HG02840 (cell line): ENCODE results near the gene CLIP4.

ENCODE experiments used
- ATAC-seq: cut with Tn5 transposase; IDR thresholded peaks from one replicate; pipeline ENCODE4 v1.9.1; 2021; ENCODE audit warnings: mild to moderate bottlenecking, moderate library complexity, moderate number of reproducible peaks; ENCODE audit not compliant: unreplicated experiment, low FRiP score

CLIP4 gene

DNA sequence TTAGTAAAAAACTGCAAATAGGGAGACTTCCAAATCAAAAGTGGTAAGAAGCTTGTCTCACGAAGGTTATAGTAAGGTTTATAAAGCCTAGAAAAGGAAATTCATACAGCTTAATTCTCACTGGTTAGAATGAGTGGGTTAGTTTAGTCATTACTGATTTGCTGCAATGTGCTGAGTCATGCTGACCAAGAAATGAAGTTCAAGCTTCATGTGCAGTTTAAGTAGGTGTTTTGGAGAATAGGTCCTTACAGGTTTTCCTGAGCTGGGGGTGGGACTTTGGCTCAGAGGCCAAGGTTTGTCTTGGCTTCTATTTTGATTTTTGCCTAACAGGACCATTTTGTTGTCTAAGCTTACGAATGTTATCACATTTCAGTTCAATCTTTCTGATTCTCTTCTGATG lies 15.1 kb downstream of the CLIP4 start:
- no peak for ATAC-seq

DNA sequence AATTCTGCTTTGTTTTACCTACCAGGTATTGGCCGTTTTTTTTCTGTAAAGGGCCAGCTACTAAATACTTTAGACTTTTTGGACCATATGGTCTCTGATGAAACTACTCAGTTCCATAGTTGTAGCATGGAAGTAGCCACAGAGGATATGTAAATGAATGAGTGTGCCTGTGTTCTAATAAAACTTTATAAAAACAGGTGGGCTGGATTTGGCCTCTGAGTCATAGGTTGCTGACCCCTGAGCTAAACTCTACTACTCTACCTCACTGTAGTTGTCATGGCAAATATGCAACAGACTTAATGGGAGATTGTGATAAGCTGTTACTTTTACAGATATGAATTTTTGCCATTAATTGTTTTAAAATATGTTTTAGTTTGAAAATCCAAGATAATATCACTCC lies 19.7 kb downstream of the CLIP4 start:
- no peak for ATAC-seq

DNA sequence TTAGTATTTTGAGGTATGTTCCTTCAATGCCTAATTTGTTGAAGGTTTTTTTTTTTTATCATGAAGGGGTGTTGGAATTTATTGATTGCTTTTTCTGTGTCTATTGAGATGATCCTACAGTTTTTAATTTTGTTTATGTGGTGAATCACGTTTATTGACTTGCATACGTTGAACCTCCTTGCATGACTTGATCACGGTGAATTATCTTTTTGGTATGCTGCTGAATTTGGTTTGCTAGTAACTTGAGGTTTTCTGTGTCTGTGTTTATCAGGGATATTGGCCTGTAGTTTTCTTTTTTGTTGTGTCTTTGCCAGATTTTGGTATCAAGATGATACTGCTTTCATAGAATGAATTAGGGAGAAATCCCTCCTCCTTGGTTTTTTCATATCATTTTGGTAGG lies 23.9 kb downstream of the CLIP4 start:
- ATAC-seq: no peak

DNA sequence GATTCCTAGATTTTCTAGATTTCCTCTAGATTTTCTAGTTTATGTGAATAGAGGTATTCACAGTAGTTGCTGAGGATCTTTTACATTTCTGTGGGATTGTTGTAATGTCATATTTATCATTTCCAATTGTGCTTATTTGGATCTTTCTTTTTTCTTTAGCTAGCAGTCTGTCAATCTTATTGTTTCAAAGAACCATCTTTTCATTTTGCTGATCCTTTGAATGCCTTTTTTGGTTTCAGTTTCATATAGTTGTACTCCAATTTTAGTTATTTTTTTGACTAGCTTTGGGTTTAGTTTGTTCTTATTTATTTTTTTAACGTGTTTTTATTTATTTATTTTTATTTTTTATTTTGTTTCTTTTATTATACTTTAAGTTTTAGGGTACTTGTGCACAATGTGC lies 24.5 kb downstream of the CLIP4 start:
- no peak for ATAC-seq

DNA sequence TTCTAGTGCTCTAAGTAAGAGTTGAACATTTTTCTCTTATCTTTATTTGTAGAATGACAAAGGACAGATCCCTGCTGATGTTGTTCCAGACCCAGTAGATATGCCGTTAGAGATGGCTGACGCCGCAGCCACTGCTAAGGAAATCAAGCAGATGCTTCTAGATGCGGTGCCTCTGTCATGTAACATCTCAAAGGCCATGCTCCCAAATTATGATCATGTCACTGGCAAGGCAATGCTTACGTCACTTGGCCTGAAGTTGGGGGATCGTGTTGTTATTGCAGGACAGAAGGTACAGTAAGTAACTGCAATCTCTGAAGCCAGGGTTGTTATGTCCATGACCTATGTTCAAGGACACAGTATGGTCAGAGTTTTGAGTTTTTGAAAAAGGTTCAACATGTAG lies 28.4 kb downstream of the CLIP4 start:
- ATAC-seq: no peak

DNA sequence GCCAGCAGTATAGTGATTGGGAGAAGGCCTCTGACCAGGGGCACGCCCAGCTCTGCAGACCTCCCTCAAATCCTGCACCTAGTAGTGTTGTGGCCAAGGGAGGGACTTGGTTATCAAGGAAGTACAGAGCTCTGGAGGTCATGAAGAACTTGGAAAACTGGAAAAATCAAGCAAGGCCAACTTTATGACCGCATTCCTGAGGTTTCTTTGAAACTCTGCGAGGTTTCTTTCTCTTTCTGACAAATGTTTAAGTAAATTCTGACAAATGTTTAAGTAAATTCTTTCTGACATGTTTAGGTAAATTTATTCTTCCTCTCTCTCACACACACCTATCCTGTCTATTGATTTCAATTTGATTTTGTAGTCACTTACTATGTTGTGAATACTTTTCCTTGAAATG lies 31.0 kb downstream of the CLIP4 start:
- ATAC-seq: no peak

DNA sequence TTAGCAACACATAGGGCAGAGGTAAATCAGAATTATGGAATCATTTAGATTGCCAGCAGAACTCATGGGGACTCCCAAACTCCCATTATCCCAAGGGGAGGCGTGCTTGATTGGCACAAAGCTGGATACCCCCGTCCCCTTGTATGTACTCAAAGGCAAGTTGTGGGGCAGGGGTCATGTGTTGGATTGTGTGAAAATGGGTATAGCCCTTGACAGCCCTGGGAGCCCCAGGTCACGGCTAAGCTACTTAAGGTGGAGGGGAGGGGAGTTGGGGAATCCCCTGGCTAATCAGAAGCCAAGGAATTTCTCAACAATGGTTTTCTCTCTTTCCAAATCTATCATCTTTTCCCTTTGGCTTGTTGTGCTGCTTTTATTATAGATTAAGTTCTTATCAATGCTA lies 32.7 kb downstream of the CLIP4 start:
- ATAC-seq: no peak

DNA sequence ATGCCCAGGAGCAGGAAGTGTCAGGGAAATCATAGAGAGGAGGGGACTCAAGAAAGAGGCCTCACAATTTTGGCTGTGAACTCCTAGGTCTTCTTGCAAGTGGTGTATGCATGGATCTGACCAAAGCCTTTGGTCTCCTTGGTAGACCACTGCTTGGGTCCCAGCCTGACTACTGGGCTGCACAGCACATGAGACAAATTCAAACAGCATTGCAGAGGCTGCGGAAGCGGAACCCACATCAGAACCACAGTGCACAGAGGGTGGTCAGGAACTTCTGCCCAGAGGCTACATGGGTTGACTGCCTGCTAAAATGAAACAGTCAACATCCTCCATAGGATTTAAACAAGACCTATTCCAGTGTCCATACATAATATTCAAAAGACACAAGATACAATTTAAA lies 39.4 kb downstream of the CLIP4 start:
- no peak for ATAC-seq

DNA sequence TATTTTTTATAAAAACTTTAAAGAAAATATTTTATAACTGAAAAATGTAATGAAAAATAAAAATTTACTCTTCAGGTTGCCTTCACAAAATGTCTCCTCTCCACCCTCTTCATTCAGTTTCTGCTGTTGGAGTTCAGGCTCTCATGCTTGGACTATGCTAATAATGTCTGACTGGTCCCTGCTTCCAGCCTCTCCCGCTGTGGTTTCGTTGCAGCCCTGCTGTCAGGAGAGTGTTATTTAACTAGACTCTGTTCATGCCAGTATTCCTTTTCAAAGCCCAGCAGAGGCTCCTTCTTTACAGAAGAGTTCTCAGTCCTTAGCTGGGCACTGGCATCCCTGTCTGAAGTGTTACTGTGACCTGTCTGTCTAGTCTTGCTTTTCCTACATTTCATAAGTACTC lies 40.4 kb downstream of the CLIP4 start:
- no peak for ATAC-seq

DNA sequence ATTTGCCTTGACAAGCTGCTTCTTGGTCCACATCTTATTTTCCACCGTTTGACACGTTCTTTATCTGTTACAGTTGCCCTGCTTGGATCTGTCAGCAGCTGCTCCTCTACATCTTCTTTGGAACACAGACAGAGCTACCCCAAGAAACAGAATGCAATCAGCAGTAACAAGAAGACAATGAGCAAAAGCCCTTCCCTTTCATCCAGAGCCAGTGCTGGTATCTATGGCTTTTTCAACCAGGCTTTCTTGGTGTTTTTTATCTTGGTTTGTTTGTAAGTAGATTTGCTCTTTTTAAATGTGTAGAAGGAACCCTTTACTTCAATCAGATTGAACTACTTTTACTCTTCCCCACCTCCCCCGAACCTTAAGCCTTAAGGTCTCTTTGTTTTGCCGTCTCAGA lies 41.9 kb downstream of the CLIP4 start:
- ATAC-seq: no peak

DNA sequence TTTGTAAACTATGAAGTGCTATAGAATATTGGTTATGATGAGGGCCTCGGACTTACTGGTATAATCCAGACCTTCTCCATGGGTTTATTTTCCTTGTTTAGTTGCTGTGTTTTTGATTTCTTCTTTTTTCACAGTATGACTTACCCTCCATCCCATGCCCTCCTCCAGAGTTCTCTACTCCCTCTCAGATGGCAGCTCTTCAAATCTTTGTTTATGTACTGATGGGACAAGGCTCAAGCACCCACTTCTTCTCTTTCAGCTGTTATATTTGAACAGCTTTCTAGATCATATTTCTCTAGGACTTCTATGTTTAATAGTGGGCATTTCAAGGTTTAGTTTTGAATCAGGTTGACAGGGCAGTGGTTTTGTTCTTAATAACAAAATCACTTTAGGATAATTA lies 43.9 kb downstream of the CLIP4 start:
- no peak for ATAC-seq

DNA sequence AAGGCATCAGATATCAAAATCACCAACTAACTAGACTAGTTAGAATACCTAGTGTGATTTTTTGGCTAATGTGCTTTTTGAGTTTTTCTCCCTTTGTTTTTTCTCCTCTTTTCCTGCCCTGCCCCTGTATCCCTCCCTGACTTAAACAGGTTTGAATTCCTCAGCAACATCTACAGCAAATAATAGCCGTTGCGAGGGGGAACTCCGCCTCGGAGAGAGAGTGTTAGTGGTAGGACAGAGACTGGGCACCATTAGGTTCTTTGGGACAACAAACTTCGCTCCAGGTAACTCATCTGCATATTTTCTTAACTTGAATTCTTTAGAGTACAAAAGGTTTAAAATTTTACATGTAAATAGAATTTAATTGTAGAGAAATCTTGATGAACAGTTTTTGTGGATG lies 45.0 kb downstream of the CLIP4 start:
- ATAC-seq: no peak

DNA sequence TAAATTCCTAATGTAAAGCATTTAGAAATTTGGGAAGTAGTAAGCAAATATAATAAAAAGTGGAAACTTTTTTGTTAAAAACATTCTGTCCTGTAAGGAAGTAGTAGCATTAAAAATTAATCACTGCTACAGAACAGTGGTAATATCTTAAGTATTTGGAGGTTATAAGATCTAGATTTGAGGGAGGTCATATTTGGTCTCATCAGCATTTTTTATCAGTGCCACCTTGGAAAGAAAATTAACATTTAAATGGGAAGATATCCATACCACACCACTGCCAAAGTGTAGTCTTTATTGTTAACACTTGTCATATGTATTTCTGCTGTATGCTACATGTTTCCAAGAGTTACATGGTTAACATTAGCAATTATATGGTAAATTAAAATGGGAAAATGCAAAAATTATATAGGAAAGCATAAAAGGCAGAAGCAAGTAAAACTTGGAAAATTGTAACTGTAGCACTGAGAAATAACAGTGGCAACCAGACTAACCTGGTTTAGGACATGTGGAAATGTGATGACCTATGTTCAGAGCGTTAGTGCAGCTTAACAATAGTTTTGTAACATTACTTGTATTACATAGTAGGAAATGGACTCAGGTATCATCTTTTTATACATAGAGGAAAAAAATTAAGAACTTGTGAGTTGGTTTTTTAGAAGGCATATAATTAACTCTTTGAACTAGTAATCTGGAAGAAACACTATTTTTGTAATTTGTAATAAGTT lies 47.2 kb downstream of the CLIP4 start:
- ATAC-seq: no peak

DNA sequence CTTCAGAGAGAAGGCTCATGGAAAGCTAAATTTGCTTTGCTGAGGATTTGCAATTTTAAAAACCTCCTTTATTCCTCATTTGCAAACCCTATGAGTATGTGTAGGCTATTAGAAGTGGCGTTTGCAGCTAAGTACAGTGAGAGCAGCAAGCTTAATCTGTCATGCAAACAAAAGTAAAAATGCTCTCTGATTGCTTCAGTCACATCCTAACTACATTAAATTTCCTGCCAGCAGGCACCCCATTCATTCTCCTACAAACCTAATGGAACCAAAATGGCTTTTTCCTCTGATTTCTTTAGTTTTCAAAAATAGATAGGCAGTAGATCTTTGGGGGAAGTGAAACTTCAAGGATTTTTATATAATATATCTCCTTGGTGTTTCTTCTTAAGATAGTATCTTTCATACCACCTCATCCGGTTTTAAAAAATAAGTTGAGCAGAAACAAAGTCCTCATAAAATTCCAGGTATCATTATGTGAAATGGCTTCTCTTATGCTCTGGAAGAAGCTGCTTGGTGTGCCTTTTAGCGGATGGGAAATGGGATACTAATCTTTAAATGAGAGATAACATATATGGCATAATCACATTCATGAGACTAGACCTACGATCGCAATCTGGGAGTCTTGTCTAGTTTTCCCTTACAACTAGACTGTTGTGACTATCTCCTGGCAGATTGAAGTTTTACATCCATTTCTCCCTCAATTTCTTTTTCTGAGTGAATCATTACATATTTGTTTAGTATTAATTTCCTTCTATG lies 49.1 kb downstream of the CLIP4 start:
- ATAC-seq: no peak

DNA sequence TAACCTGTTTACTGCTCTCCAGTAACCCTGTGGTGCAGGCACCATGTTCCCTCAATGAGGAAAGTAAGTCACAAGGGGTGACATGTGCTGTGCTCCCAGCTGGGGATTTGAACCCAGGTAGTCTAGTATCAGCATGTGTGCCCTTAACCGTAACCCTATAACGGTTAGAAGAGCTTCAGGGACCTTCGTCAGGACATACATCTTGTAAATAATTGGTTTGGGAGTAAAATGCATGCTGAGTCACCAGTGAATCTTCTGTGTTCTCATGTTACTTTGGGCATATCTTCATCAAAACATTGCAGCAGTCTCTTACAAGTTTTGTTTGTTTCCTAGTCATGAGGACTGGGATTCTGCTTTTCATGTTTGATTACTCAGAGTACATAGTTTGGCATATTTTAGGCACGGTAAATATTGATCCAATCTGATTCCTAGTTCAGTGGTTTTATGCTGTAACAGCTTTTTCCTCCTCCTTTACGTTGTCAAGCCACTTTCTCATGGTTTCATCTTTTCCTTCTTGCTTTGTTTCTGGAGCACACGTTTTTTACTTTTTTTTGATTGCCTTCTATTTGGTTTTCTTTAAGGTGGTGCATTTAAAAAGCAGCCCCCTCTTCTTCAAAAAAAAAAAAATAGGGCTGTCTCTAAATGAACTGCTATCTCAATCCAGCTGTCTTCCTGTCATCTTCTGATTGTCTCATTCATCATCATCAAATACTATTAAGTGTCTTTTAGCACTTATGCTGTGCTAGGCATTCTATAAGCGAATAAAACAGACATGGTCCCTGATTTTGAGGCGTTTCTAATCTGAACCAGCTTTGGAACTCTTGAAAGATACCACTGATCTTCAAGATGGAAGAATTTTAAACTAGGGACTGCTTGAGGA lies 50.4 kb downstream of the CLIP4 start:
- no peak for ATAC-seq

DNA sequence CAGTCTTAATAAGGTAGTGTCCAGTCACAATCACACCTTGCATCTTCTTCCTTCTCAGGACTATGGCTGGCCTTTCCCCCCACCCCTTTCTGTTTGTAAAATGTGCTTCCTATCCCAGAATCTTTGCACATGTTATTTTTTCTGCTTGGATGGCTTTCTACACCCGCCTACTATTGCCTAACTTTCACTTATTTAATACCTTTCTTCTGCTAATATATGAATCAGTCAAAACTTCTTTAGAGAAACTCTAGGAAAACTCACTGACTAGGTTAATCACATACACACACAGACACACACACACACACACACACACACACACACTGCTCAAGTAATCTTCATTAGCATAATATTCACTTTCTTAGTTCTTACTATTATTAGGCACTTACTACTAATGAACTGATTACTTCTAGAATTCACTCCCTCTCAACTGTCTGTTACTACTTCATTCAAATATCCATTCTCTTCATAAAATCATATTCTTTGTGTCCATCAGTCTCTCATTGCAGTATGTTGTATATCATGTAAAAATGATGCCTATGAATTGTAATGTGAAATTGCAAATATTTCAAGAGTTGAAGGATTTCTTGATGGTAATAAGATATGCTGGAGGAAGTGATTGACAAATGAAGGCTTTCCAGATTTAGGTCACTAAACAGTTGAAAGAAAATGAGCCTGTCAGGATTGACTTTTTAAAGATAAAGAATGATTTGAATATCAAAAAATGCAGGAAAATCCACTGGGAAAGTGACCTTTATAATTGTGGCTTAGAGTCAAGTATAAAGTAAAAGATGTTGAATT lies 51.2 kb downstream of the CLIP4 start:
- ATAC-seq: no peak

DNA sequence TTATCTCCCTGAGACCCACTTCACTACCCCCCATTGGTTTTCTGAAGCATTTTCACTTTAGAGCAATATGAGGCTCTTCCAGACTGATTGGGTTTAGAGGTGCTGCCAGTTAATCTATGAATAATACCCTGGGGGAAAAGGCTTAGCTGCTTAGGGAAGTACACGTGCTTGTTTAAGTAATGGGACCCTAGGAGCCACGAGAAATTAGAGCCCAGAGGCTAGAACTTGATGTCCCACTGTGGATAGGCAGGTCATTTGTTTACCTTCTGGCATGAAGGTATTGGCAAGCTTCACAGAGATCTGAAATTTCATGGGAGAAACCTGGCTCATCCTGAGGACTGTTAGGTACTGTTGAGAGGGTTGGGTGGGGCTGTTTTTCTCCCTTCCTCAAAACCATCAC lies 59.7 kb downstream of the CLIP4 start:
- ATAC-seq: no peak

DNA sequence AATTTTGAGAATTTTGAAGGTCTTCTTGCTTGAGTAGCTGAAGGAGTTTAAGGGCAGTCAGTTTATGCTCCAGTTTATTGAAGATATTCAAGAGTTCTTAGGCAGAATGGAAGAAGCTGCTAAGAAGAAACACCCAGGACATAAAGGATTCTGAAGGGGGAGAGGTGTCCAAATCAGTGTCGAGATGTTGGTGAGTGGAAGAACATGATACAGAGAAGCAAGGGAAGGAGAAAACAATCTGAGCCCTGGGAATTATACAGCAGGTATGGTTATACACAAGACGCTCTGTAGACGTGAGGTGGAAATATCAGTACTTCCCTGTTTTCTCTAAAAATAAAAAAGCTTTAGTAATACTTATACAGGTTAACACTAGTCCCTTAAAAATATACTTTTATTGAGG lies 60.1 kb downstream of the CLIP4 start:
- ATAC-seq: no peak

DNA sequence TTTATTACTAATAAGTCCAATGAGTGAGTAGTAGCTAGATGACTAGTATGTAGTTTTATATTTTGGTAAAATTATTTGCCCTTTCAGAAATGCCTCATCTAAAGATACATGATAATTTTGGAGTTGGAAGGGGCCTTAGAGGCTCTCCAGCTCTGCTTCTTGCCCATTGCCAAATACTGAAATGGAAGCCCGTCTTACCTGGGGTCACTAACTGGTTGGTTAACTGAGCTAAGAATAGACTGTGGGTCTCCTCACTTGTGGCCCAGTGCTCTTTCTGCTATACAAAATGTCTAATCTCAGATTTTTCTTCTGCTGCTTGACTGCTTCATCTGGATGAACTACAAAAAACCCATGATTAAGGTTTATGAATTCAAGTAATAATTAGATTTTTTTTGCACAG lies 67.1 kb downstream of the CLIP4 start:
- ATAC-seq: no peak

DNA sequence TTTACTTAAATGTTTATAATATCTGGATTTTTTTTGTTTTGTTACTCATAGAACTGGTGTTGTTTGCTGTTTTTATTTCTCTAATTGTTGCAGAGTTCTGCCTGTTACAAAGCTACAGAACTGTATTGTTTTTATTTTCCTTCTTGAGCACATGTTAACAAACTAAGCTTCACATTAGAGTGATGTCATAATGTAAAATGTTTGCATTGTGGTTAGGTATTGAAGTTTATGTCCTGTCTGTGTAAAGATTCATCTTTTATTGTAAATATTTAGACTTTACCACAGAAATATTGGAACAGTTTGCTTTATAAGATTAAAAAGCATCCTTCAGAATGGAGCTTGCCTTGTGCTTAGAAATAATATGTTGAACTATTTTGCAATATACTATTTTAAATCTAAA lies 67.7 kb downstream of the CLIP4 start:
- no peak for ATAC-seq

DNA sequence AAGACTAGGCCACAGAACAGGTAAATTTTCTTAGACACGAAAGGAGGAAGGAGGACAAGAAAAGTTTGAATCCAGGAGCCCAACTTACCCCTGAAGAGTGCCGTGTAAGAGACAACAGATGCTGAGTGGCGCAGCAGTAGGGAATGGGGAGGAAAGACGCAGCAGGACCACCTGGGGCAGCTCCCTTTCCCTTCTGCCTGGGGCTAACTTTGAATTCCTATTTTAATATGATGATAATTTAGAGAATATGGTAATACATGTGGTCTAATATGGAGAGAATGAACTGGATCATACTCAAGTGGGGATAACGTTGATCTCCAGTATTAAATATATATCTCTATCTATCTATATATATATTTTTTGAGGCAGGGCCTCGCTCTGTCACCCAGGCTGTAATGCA lies 69.3 kb downstream of the CLIP4 start:
- no peak for ATAC-seq
